Naive thymus-derived CD4-positive, alpha-beta T cell (primary cell): ENCODE measurements around the gene GNAQ. TPM values are rescaled to one million over a fixed set of nuclear protein-coding genes. Genes with fewer than 3 reads are reported as not detected.

ENCODE experiments used
- ATAC-seq: fragments of 150-1000 bp; cut with Tn5 transposase; 2 replicates; pipeline ENCODE4 v1.10.0; 2021; ENCODE audit warnings: mild to moderate bottlenecking, moderate library complexity
- CTCF ChIA-PET: fragments of 350-600 bp; sonication (Branson Sonifier 250); formaldehyde crosslinking; loops from one replicate; lab custom pipeline; 2021; ENCODE audit warnings: antibody characterized with exemption; lab: Charles Lee
- POLR2A ChIA-PET: fragments of 350-600 bp; sonication (Branson Sonifier 250); formaldehyde crosslinking; loops from one replicate; lab custom pipeline; 2021; ENCODE audit warnings: antibody characterized with exemption, inconsistent platforms; lab: Charles Lee
- DNase-seq, 9 donors: peaks; one replicate each; pipeline versions ENCODE4 v3.0.0 to v3.0.0-alpha.2; 2020 to 2022; ENCODE audit warnings: mixed read lengths in 1 of 9
- H3K27ac ChIP-seq: one replicate; pipeline ENCODE4 v1.7.0; 2013; ENCODE audit warnings: mild to moderate bottlenecking, low read depth, low read length, moderate library complexity
- H3K27me3 ChIP-seq, 2 donors: one replicate each; pipeline ENCODE4 v1.7.0; 2013; ENCODE audit warnings: low read length in 2 of 2, mild to moderate bottlenecking in 2 of 2, moderate library complexity in 2 of 2; ENCODE audit not compliant: control insufficient read depth in 2 of 2, insufficient read depth in 2 of 2
- H3K36me3 ChIP-seq, 3 experiments: 1 replicate in 2 of 3; 2 replicates in 1 of 3; pipeline ENCODE4 v1.7.0; 2013; ENCODE audit warnings: low read length in 3 of 3, mild to moderate bottlenecking in 3 of 3, moderate library complexity in 1 of 3; ENCODE audit not compliant: insufficient read depth in 3 of 3, control insufficient read depth in 2 of 3
- H3K4me1 ChIP-seq, 2 donors: one replicate each; pipeline ENCODE4 v1.7.0; 2013; ENCODE audit warnings: low read length in 2 of 2, mild to moderate bottlenecking in 2 of 2, moderate library complexity in 1 of 2; ENCODE audit not compliant: control insufficient read depth in 2 of 2, insufficient read depth in 2 of 2
- H3K4me3 ChIP-seq: 2 replicates; pipeline ENCODE4 v1.7.0; 2013; ENCODE audit warnings: mild to moderate bottlenecking, low read length
- H3K9me3 ChIP-seq, 3 experiments: 1 replicate in 2 of 3; 2 replicates in 1 of 3; pipeline ENCODE4 v1.7.0; 2013; ENCODE audit warnings: low read length in 3 of 3; ENCODE audit not compliant: control insufficient read depth in 2 of 3
- H3K27ac Mint-ChIP-seq, 9 donors: one replicate each; pipeline ENCODE4 v1.8.0; 2020 to 2022; ENCODE audit warnings: mixed read lengths in 9 of 9, mild to moderate bottlenecking in 8 of 9, moderate library complexity in 5 of 9, inconsistent platforms in 2 of 9
- H3K27me3 Mint-ChIP-seq, 5 donors: one replicate each; pipeline ENCODE4 v1.8.0; 2021 to 2022; ENCODE audit warnings: mixed read lengths in 5 of 5, mild to moderate bottlenecking in 1 of 5
- H3K36me3 Mint-ChIP-seq, 5 donors: one replicate each; pipeline ENCODE4 v1.8.0; 2020 to 2022; ENCODE audit warnings: mixed read lengths in 5 of 5, mild to moderate bottlenecking in 3 of 5, inconsistent platforms in 1 of 5
- H3K4me1 Mint-ChIP-seq, 7 donors: one replicate each; pipeline ENCODE4 v1.8.0; 2020 to 2022; ENCODE audit warnings: mixed read lengths in 7 of 7, mild to moderate bottlenecking in 3 of 7, inconsistent platforms in 1 of 7
- H3K4me3 Mint-ChIP-seq, 10 donors: one replicate each; pipeline ENCODE4 v1.8.0; 2020 to 2022; ENCODE audit warnings: mild to moderate bottlenecking in 10 of 10, mixed read lengths in 10 of 10, moderate library complexity in 6 of 10, inconsistent platforms in 2 of 10
- H3K9me3 Mint-ChIP-seq, 11 donors: one replicate each; pipeline ENCODE4 v1.8.0; 2020 to 2022; ENCODE audit warnings: mixed read lengths in 11 of 11, mild to moderate bottlenecking in 4 of 11, inconsistent platforms in 1 of 11, moderate library complexity in 1 of 11
- intact Hi-C, 2 donors: fragments of 100-400 bp; cut with micrococcal nuclease; formaldehyde crosslinking; loops; one replicate each; pipeline ENCODE4 v1.15.1; 2023
- polyA plus RNA-seq, 2 donors: library from polyadenylated mRNA; unstranded; fragments of 300-500 nt; fragmentation: Illumina TruSeq; gene quantifications; one replicate each; pipeline ENCODE4 v1.2.3, GENCODE V29; 2021
- total RNA-seq, 6 experiments: library from RNA in 5 of 6; stranded (reverse) in 5 of 6; gene quantifications; 1 replicate in 5 of 6; 2 replicates in 1 of 6; pipeline ENCODE4 v1.2.3 and lab custom pipeline; 2021 to 2026

Gene GNAQ
- total and polyA plus RNA-seq, 7 experiments from 2014 or later = 7.2 to 60.6 (median 46.2) TPM

GRCh38 chr9:77898864-77899263 lies 132.7 kb downstream of the GNAQ start:
- Mint-ChIP-seq H3K4me1 (peaks cover 17 to 56% (median 30%) of the 10 kb centered on the region in 7 donors), H3K27me3 (no peaks in the 10 kb centered on the region), H3K36me3 (peaks cover 16 to 46% (median 31%) of the 10 kb centered on the region in 5 donors), H3K9me3 (no peaks in the 10 kb centered on the region), H3K4me3 (no peak overlapping the region), H3K27ac (no peak overlapping the region)
- ChIA-PET CTCF (no interaction called here), POLR2A (no interaction called here)
- DNase-seq (no peak), ATAC-seq (no peak)
- Histone ChIP-seq H3K9me3 (no peaks in the 10 kb centered on the region), H3K36me3 (no peaks in the 10 kb centered on the region), H3K27me3 (no peaks in the 10 kb centered on the region), H3K27ac (no peak overlapping the region), H3K4me3 (no peak overlapping the region), H3K4me1 (no peaks in the 10 kb centered on the region)
- intact Hi-C loops = no loop called here

DNA sequence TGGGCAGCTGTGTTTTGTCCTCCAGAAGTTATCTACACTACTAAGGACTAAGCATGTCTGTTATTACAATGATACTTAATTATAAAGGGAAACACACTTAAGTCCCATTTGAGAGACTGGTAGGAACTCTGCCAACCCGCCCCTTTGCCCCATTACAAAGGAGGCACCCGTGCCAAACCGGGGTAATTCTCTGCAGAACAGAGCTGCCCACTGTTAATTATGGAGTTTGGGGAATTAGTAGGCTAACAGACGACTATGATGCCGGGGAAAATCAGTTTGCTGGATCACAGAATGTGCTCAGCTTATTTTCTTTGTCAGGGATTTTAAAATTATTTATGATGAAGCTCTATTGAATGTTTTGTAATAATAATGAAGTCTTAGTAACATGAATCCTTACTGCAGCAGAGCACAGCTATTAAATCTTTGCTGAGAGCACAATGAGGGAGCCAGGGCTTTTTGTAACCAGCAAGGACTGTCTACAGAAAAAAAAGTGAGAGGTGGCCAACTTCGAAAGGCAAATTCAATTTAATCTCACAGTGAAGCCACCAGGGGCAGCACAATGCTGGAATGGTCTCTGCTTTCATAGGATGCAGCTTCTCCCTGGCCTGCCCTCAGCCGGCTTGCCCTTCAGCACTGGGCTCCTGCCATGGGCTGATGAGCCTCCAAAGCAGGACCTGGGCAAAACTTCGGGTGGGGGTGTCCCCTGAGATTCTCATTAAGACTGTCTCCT lies 134.5 kb downstream of the GNAQ start:
- intact Hi-C loops = no loop called here
- peaks cover 15 to 62% (median 39%) of the 10 kb centered on the region in 7 donors for H3K4me1 Mint-ChIP-seq
- CTCF ChIA-PET = no interaction called here

DNA sequence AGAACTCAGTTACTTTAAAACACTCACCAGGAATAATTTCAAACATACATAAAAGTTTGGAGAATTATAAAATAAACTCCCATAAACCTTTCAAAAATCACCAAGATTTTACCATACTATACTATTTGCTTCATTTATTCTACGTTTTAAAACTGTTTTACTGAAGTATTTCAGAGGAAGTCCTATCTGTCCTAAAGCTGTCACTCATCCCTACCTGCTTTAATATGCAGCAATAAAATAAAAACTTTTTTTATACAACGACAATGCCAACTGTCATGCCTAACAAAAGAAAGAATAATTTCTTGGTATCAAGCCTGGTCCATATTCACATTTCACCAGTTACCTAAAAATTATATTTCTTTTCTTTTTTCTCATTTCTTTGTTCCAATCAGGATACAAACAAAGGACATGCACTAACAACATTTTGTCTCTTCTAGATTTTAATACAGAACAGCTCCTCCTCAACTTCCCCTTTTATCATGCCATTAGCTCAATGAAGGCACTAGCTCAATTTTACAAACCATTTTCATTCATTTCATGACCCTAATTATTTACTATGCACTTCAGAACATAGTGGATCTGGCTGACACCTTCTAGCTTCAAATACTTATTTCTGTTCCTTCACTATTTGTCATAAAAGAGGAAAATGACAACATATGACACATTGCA lies 135.2 kb downstream of the GNAQ start:
- no peaks in the 10 kb centered on the region for H3K36me3 ChIP-seq
- Mint-ChIP-seq H3K27ac (peak overlapping the region in 1 of 9 donors; percentile 30), H3K9me3 (no peaks in the 10 kb centered on the region), H3K4me3 (no peak overlapping the region), H3K27me3 (no peaks in the 10 kb centered on the region), H3K4me1 (peaks cover 21 to 64% (median 40%) of the 10 kb centered on the region in 7 donors), H3K36me3 (peaks cover 11 to 45% (median 29%) of the 10 kb centered on the region in 5 donors)
- H3K27ac ChIP-seq = no peak overlapping the region
- H3K4me1 ChIP-seq = no peaks in the 10 kb centered on the region
- no peaks in the 10 kb centered on the region for H3K9me3 ChIP-seq
- no peak overlapping the region for H3K4me3 ChIP-seq
- H3K27me3 ChIP-seq = no peaks in the 10 kb centered on the region
- no peak for DNase-seq
- CTCF ChIA-PET = no interaction called here
- ATAC-seq = no peak
- POLR2A ChIA-PET = no interaction called here
- intact Hi-C loops = no loop called here

More for the DNA sequence above, 134.5 kb downstream of the GNAQ start:
- H3K36me3 ChIP-seq = no peaks in the 10 kb centered on the region
- H3K4me3 ChIP-seq = no peak overlapping the region
- H3K9me3 Mint-ChIP-seq = no peaks in the 10 kb centered on the region
- no peak for ATAC-seq
- DNase-seq = no peak
- no peaks in the 10 kb centered on the region for H3K27me3 Mint-ChIP-seq
- POLR2A ChIA-PET = no interaction called here
- no peak overlapping the region for H3K27ac ChIP-seq
- no peaks in the 10 kb centered on the region for H3K27me3 ChIP-seq
- peak overlapping the region in 2 of 9 donors; percentile 26 to 30 for H3K27ac Mint-ChIP-seq
- peaks cover 11 to 42% (median 29%) of the 10 kb centered on the region in 5 donors for H3K36me3 Mint-ChIP-seq
- H3K4me3 Mint-ChIP-seq = no peak overlapping the region
- H3K4me1 ChIP-seq = no peaks in the 10 kb centered on the region
- H3K9me3 ChIP-seq = no peaks in the 10 kb centered on the region

DNA sequence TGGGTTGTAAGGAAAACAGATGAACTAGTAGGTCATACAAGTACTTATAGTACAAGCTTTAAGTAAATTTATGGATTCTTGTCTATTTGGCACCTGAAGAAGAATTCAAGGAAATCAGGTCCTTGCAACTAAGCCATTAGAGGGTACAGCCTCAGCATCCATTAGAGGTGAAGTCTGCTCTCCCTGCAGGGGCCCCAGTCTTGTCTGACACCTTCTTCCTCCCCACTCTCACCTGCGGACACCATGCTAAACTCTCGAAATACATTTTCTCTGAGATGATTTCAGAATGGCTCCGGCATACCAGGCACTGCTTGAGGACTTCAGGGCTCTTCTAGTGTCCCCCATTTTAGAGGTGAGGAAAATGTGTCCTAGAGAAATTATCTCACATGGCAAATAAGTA lies 137.9 kb downstream of the GNAQ start:
- Mint-ChIP-seq H3K36me3 (peaks cover 0 to 50% (median 23%) of the 10 kb centered on the region in 5 donors), H3K9me3 (no peaks in the 10 kb centered on the region), H3K27ac (no peak overlapping the region), H3K4me3 (no peak overlapping the region), H3K27me3 (no peaks in the 10 kb centered on the region), H3K4me1 (peaks cover 20 to 53% (median 34%) of the 10 kb centered on the region in 7 donors)
- no peak overlapping the region for H3K4me3 ChIP-seq
- no peaks in the 10 kb centered on the region for H3K9me3 ChIP-seq
- no peaks in the 10 kb centered on the region for H3K36me3 ChIP-seq
- ATAC-seq = no peak
- no peak overlapping the region for H3K27ac ChIP-seq
- no peaks in the 10 kb centered on the region for H3K4me1 ChIP-seq
- ChIA-PET CTCF (no interaction called here), POLR2A (no interaction called here)
- intact Hi-C loops = no loop called here
- H3K27me3 ChIP-seq = no peaks in the 10 kb centered on the region
- no peak for DNase-seq

DNA sequence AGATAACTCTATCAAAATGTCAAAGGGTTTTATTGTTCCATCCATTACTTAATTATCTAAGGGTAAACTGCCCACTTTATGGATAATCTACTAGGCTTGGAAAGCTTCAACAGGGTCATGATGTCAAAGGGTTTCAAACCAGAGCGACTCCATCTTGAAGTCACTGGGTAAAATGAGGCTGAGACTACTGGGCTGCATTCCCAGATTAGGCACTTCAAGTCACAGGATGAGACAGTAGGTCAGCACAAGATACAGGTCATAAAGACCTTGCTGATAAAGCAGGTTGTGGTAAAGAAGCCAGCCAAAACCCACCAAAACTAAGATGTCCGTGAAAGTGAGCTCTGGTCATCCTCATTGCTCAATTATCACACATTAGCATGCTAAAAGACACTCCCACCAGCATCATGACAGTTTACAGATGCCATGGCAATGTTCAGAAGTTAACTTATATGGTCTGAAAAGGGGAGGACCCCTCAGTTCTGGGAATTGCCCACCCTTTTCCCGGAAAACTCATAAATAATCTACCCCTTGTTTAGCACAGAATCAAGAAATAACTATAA lies 138.6 kb downstream of the GNAQ start:
- ATAC-seq (no peak), DNase-seq (no peak)
- no peak overlapping the region for H3K4me3 ChIP-seq
- no peaks in the 10 kb centered on the region for H3K27me3 ChIP-seq
- Mint-ChIP-seq H3K4me1 (peaks cover 16 to 53% (median 31%) of the 10 kb centered on the region in 7 donors), H3K36me3 (peaks cover 0 to 50% (median 21%) of the 10 kb centered on the region in 5 donors), H3K4me3 (no peak overlapping the region), H3K27me3 (no peaks in the 10 kb centered on the region), H3K9me3 (no peaks in the 10 kb centered on the region), H3K27ac (no peak overlapping the region)
- ChIA-PET CTCF (no interaction called here), POLR2A (no interaction called here)
- intact Hi-C loops = no loop called here
- H3K9me3 ChIP-seq = no peaks in the 10 kb centered on the region
- H3K36me3 ChIP-seq = no peaks in the 10 kb centered on the region
- H3K27ac ChIP-seq = no peak overlapping the region
- no peaks in the 10 kb centered on the region for H3K4me1 ChIP-seq

DNA sequence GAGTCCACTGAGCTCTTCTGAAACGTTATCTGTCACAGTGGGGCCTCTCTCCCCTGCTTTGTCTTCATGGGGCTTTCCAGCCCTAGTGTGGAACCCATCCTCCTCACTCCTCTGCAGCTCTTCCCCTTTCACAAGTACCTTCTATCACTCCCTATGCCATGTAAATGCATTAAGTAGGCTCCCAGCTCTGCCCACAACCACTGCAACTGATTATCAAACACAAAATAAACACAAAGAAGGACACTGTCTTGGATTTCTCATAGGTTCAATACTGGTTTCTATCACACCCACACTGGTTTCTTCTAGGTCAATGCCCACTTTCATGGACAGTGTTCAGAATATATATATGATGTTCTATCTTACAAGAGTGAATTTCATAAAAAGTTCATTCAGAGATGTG lies 139.4 kb downstream of the GNAQ start:
- H3K9me3 ChIP-seq = no peaks in the 10 kb centered on the region
- ChIA-PET POLR2A (no interaction called here), CTCF (interaction anchor here (0.6 kb wide), 1 partner anchor 672 kb away, joined by 3 read pairs; no protein-coding TSS in a partner anchor)
- H3K4me1 ChIP-seq = no peaks in the 10 kb centered on the region
- no peak overlapping the region for H3K27ac ChIP-seq
- H3K36me3 Mint-ChIP-seq = peaks cover 0 to 47% (median 21%) of the 10 kb centered on the region in 5 donors
- H3K27me3 ChIP-seq = no peaks in the 10 kb centered on the region
- H3K9me3 Mint-ChIP-seq = no peaks in the 10 kb centered on the region
- H3K4me3 Mint-ChIP-seq = no peak overlapping the region
- H3K36me3 ChIP-seq = no peaks in the 10 kb centered on the region
- H3K27me3 Mint-ChIP-seq = no peaks in the 10 kb centered on the region
- no peak overlapping the region for H3K4me3 ChIP-seq
- ATAC-seq (peak; percentile 57), DNase-seq (no peak)
- intact Hi-C loops = no loop called here
- H3K4me1 Mint-ChIP-seq = peaks cover 16 to 47% (median 26%) of the 10 kb centered on the region in 7 donors
- peak overlapping the region in 2 of 9 donors; percentile 14 to 33 for H3K27ac Mint-ChIP-seq
